ENCODE measurements around the gene MYO7B. TPM values are rescaled to one million over a fixed set of nuclear protein-coding genes. Genes with fewer than 3 reads are reported as not detected.

Gene MYO7B
- 0.04 to 0.55 TPM (median 0.25 TPM) in 3 replicates for total RNA-seq

DNA sequence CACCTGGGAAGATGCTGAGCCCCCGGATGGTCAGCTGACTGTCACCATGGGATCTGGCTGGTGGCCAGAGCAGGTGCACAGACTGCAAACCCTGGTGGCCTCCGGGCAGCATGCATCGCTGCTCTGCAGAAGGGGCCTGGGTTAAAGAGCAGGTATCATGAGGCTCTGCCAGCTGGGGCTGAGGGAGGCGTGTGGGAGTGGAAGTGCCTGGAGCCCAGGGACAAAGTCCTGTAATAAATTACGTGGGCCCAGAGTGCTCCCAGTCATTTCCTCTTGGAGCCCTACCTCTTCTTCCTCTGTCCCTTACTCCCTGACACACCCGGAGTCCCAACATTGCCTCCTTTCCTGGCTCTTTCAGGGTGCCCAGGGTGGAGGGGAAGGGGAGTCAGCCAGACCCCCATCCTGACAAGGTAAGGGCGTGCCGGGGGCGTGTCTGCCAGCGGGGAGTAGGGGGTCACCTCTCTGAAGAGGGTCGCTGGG is at the start of gene MYO7B:
MYO7B (plus strand) TSS at position 262 of the 480 bp plus-strand sequence. CDS start 24,040 bp downstream, outside the sequence.
- Mint-ChIP-seq H3K9me3 (peaks cover under 1% of the 10 kb centered on the region), H3K4me1 (no peaks in the 10 kb centered on the region), H3K27ac (no peak within 1 kb of the TSS), H3K27me3 (ENCODE audit: low read depth) (peaks cover 64% of the 10 kb centered on the region), H3K4me3 (no peak within 1 kb of the TSS), H3K36me3 (no peaks in the 10 kb centered on the region)
- no peak for DNase-seq (ENCODE audit: low spot score in 2 of 2, unreplicated experiment in 2 of 2)
- TF ChIP-seq, protein P1, sequence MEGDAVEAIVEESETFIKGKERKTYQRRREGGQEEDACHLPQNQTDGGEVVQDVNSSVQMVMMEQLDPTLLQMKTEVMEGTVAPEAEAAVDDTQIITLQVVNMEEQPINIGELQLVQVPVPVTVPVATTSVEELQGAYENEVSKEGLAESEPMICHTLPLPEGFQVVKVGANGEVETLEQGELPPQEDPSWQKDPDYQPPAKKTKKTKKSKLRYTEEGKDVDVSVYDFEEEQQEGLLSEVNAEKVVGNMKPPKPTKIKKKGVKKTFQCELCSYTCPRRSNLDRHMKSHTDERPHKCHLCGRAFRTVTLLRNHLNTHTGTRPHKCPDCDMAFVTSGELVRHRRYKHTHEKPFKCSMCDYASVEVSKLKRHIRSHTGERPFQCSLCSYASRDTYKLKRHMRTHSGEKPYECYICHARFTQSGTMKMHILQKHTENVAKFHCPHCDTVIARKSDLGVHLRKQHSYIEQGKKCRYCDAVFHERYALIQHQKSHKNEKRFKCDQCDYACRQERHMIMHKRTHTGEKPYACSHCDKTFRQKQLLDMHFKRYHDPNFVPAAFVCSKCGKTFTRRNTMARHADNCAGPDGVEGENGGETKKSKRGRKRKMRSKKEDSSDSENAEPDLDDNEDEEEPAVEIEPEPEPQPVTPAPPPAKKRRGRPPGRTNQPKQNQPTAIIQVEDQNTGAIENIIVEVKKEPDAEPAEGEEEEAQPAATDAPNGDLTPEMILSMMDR (IDR thresholded peaks at IDR 0.05; ENCODE audit: unreplicated experiment): no peak

DNA sequence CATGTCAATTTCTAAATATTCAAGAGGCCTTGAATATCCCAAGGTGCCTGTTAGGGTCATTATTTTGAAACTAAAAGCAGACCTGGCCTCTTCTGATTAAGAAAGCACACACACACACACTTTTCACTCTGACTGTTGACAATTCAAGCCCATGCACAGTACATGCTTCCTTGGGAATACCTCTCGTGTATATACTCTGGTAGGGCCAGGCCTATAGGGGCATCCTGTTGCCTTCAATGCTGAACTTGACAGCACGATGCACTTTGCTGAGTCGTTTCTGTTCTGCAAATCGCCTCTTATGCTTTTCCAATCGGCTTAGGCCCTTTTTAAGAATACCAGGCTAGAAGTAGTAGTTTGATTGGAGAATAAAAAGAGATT is 49.8 kb upstream of the MYO7B start:
- TF ChIP-seq, protein P1 (IDR thresholded peaks at IDR 0.05; ENCODE audit: unreplicated experiment): no peak
- H3K36me3 Mint-ChIP-seq: peaks cover 41% of the 10 kb centered on the region
- H3K4me3 Mint-ChIP-seq: no peak overlapping the region
- no peak for DNase-seq (ENCODE audit: low spot score in 2 of 2, unreplicated experiment in 2 of 2)
- no peaks in the 10 kb centered on the region for H3K9me3 Mint-ChIP-seq
- no peaks in the 10 kb centered on the region for H3K27me3 Mint-ChIP-seq (ENCODE audit: low read depth)
- no peak overlapping the region for H3K27ac Mint-ChIP-seq
- no peaks in the 10 kb centered on the region for H3K4me1 Mint-ChIP-seq

DNA sequence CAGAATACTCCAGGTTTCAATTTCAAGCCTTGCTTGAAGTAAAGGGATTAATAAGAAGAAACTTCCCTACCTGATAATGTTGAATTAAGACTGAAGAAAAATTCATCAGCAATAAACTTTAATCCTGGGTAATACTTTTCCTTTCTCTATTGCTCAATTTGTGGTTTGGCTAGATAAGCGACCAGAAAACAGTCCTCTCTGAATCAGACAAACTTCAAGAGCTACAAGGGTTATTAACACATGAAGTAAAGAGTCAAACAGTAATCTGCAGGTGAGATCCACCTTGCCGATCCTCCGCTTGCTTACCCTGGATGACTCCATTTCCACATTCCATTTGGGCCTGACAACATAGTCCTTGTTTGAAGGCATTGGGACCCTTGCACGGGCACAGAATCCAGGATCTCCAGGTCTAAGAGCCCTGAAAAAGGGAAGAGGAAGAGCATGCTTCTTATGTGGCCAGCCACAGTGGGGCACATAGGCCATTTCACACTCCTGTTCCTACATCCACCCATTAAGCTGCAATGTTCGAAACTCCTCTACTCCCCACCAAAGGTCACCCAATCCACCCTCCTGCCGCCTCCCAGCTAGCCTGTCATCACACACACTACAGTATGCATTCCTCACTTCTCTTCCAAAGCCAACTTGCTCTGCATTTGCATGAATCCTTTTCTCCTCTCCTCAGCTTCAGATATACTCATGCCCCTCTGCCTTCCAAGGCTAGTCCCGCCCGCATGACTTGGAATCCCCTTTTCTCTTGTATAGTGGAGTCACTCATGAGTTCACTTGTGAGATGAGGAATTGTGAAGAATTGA is 49.0 kb upstream of the MYO7B start:
- Mint-ChIP-seq H3K36me3 (peaks cover 46% of the 10 kb centered on the region), H3K4me3 (no peak overlapping the region), H3K27me3 (ENCODE audit: low read depth) (no peaks in the 10 kb centered on the region), H3K9me3 (no peaks in the 10 kb centered on the region), H3K27ac (no peak overlapping the region), H3K4me1 (no peaks in the 10 kb centered on the region)
- TF ChIP-seq, protein P1 (IDR thresholded peaks at IDR 0.05; ENCODE audit: unreplicated experiment): no peak
- no peak for DNase-seq (ENCODE audit: low spot score in 2 of 2, unreplicated experiment in 2 of 2)

DNA sequence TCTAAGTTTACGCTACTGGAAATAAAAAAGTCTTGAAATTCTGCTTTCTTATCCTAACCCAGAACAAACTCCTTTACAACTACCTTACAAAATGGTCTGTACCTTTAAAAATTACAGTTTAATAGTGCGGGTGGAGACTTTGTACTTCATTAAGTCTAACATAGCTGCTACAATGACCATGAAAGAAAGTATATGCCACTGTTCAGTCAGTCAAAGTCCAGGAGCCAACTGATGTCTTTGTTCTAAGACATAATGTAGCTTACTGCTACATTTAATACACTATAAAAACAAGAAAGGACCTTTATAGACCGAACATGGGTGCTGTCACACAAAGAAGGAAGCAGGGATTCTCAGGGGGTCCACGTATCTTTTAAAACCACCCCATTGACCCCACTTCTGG is 45.2 kb upstream of the MYO7B start:
- Mint-ChIP-seq H3K36me3 (peaks cover 49% of the 10 kb centered on the region), H3K9me3 (no peaks in the 10 kb centered on the region), H3K4me3 (no peak overlapping the region), H3K27ac (no peak overlapping the region), H3K27me3 (ENCODE audit: low read depth) (no peaks in the 10 kb centered on the region), H3K4me1 (no peaks in the 10 kb centered on the region)
- TF ChIP-seq, protein P1 (IDR thresholded peaks at IDR 0.05; ENCODE audit: unreplicated experiment): no peak
- DNase-seq (ENCODE audit: low spot score in 2 of 2, unreplicated experiment in 2 of 2): no peak

DNA sequence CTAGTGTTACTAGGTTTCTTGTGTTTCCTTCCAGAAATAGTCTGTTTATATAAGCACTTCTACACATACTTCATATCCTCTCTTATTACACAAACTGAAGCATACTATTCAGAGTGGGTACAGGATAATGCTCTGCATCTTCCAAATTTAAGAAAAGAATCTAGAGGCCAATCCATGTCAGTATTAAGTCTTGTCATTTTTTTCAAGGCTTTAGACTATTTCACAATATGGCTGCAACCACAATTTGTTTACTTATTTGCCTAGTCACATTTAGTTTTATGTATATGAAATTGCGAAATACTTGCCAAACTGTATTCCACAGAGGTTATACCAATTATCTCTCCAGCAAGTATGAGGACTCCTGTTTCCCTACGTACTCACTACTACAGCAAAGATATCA is 37.1 kb upstream of the MYO7B start:
- TF ChIP-seq, protein P1 (IDR thresholded peaks at IDR 0.05; ENCODE audit: unreplicated experiment): no peak
- Mint-ChIP-seq H3K27me3 (ENCODE audit: low read depth) (no peaks in the 10 kb centered on the region), H3K9me3 (no peaks in the 10 kb centered on the region), H3K27ac (no peak overlapping the region), H3K4me3 (no peak overlapping the region), H3K4me1 (no peaks in the 10 kb centered on the region), H3K36me3 (peaks cover 70% of the 10 kb centered on the region)
- DNase-seq (ENCODE audit: low spot score in 2 of 2, unreplicated experiment in 2 of 2): no peak

Measured in mesothelial cell of epicardium (in vitro differentiated cells).